ENCODE measurements around the gene STAG1.
"Not testable (repeated sequence)": the region's sequence is repeated elsewhere in the genome, so short reads cannot be mapped to it uniquely, and the experiment has no call there.

STAG1 gene

DNA sequence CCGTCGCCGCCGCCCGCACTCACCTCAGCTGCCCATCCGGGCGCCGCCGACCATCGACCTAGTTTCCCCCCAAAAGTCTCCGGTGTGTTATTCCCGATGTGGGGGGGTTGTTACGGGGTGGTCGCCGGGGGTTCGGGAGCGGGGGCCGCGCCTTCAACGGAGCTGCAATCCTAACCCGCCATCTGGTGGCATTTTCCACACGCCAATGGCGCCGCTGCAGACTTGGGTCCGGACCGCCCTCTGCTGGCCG, at the start of gene STAG1:
STAG1 (minus strand) TSS at position 207 of the 250 bp plus-strand sequence. CDS start 121,480 bp downstream, outside the sequence.
- no peak for DNase-seq

DNA sequence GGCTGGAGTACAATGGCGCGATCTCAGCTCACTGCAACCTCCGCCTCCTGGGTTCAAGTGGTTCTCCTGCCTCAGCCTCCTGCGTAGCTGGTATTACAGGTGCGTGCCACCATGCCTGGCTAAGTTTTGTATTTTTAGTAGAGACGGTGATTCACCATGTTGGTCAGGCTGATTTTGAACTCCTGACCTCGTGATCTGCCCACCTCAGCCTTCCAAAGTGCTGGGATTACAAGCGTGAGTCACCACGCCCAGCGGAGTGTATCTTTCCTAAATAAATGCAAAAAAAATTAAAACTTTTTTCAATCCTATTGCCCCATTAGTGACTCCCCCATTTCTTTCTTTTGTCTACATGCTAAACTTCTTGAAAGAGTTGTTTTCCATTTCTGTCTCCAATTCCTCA, 49.0 kb upstream of the STAG1 start:
- not testable (repeated sequence) for DNase-seq

DNA sequence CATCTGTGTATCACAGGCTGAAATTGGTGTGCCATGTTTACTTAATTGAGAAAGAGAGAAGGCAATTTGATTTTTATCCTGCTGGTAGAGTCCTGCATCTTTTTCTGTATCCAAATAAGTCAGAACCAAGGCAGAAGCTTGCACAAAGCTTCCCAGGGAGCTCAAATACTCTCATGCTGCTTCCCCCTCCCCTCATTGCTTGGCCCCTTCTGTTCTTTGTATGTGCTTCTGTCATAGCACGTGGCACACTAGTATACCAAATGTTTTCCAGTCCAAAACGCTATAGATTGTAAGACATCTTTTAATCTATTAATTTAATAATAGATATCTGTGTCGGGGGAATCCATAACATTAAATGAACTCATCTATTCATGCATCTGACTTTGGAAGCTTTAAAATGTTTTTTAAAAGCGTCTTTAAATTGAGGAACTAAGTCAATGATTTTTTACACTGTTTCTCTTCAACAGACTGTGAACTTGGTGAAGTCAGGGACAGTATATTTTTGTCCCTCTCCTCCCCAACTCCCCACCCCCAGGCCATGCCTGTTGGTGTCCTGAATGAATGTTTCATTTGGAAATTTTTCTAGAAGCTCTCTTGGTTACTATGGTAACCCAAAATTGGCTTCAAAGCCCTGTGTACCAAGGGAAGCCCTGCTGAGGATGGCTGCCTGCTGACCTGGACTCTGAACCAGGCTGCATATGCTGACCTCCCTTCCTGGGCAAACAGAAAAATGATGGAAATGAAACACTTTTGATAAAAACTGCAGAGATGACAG, 40.6 kb upstream of the STAG1 start:
- no peak for DNase-seq

DNA sequence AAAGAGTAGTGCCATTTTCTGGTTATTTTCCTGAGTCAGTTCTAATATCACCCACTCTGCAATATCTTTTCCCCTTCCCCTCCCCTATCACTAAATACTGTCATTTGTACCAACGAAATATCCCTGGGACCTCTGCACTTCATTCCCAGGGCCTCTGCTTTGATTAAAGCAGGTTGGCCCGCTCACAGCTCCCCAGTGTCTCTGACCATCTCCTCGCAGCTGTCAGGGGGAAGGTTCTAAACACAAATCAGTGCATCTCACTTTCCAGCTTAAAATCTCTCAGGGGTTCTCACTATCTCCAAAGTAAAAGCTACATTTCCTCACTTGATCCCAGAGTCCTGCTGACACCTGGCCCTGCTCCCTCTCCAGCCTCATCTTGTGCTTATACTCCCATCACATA, 38.6 kb upstream of the STAG1 start:
- DNase-seq = no peak

DNA sequence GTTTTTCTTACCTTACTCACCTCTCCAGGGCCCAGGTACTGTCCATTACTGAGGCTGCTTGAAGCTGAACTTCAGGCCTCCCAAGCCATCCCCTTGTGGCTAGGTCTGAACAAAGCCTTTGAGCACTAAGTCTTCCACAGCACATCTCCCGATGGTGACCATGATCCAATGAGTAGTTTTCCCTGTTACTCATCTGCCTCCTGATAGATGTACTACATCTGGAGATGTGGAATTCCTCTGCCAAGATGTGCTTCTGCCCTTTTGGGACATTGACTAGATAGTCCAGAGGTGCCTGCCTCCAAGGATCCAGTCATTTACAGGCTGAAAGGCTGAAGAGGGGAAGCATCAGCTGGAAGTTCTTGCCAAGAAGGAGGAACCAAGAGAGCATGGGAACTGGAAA, 37.8 kb upstream of the STAG1 start:
- DNase-seq = no peak

DNA sequence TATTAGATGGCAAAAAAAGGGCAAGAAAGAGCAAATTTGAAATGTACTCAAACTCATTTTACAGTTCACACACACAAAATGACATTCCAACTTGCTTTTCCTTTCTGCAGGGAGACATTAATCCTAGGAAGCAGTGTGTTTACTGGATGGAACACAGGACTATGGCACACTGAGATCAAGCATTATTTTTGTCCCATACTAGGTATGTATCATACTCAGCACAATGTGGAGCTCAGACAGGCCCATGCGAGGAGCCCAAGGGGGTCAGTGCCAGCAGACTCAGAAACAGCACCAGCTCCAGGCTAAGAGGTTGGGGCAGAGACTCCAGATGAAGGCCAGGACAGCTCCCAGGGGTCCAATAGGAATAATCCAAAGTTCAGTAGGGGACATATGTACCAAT, 36.0 kb upstream of the STAG1 start:
- DNase-seq = no peak

DNA sequence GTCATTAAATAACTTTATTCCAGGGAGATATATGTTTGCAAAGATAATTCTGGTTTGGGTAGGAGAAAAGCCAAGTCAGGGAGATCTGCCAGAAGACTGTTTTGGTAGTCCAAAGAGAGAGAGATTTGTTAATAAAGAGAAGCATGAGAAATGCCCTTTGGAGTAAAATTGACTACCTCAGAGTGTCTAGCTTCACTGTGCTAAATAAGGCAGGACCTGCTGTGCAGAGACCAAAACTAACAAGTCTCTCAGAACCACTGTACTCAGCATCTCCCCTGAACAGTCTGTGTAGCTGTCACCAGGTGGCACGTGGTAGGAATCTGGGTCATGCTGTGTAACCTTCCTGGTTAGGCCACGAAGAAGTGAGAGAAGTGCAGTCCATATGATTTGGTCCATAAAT, 35.2 kb upstream of the STAG1 start:
- DNase-seq = peak; percentile 10

DNA sequence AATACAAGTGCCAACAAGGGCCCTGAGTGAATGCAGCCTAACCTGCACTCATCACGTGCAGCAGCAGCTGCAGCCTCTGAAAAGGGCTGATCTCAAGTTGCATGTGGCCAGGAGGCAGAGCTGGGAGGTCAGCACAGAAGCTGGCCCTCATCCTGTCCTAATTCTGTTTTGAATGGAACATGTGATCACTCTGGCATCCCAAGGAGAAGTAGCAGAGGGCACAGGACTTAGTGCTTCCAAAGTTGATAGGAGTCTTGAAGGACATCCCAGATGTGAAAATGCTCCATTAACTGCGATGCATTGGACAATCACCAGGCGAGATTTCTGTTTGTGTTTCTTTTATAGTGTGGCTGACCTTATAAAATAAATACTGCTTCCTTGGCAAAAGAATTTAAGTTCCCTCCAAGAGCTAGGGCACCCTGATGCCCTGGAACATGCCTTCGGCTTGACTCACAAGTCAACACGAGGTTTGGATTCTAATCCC, 31.6 kb upstream of the STAG1 start:
- DNase-seq = peak; percentile 72

DNA sequence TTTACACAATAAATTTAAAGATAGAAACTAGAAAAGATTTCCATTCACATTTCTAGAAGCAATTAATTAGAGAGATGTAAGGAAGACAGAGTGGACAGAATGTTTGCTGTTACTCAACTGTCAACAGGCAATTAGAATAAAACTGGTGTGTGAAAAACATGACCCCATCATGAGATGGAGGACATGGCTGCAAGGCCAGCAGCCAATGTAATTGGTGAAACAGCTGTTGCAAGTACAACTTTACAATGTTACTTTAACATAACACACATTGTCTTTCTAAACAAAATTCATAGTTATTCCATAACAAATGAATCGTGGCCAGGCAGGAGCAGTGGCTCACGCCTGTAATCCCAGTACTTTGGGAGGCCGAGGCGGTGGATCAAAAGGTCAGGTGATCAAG, 28.6 kb upstream of the STAG1 start:
- no peak for DNase-seq

DNA sequence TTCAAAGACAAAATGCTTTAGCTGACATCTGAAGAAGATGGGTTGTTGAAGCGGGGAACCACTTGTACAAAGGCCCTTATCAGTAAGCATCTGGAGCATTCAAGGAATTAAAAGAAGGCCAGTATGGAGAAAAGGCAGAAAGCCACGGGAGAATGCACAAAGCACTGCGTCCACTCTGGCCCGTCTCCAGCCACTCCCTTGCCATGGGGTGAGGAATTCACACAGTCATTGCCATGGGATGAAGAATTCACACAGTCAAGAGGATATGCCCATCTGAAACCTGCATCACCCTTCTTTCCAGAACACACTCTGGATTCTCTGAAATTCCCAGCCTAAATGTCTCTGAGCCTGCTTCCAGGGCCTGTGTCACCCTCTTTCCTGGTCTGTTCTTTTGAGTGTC, 26.7 kb upstream of the STAG1 start:
- DNase-seq = peak; percentile 74

DNA sequence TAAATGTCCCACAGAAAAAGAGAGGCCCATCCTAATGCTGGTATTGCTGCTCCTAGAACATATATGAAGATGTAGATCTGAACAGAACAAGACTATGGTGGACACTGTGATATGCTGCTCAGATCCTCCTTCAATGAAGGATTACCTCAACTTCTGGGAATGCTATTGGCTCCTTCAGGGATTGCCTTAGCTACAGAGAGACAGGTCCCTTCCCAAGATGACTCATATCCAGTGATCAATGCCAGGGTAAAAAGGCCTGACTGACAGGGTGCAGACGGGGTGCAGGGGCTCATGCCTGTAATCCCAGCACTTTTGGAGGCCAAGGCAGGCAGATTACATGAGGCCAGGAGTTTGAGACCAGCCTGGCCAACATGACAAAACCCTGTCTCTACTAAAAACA, 20.5 kb upstream of the STAG1 start:
- peak; percentile 69 for DNase-seq

DNA sequence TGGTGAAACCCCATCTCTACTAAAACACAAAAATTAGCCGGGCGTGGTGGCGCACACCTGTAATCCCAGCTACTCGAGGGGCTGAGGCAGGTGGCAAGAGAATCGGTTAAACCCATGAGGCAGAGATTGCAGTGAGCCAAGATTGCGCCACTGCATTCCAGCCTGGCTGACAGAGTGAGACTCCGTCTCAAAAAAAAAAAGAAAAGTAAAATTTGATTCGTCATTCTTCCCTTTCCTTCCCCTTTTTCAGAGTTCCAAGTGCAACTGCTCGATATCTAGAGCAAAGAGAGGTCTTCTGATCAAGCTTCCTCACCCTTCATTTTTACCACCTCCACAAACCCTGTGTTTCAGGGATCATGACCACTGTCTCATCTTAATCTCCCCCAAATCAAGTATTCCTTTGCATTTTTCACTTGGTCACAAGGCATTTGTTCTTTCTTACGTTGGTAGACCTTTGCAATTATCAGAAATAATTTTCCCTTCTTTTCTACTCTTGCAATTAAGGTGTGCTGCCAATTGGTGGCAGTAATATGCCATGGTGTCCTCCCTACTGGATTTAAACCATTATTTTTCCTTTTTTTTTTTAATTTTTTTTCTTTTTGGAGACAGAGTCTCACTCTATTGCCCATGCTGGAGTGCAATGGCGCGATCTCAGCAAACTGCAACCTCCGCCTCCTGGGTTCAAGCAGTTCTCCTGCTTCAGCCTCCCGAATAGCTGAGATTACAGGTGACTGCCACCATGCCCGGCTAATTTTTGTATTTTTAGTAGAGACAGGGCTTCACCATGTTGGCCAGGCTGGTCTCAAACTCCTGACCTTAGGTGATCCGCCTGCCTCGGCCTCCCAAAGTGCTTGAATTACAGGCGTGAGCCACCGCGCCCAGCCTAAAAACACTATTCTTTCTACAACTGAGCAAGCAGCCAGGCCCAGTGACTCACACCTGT, 6.3 kb upstream of the STAG1 start:
- DNase-seq = peak; percentile 11

DNA sequence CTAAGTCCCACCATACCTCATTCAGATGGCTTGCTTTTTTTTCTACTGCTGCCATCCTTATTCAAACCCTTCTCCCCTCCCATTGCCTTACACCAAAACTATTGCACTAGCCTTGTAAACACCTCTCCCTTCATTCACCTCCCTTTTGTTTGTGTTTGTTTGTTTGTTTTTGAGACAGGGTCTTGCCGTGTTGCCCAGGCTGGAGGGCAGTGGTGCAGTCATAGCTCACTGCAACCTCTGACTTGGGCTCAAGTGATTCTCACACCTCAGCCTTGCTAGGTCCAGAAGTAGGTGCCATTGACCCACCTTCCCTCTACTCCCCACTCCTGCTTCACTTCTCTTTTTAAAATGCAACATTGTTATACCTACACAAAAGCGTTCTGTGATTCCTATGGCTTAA, 3.0 kb upstream of the STAG1 start:
- DNase-seq = no peak

DNA sequence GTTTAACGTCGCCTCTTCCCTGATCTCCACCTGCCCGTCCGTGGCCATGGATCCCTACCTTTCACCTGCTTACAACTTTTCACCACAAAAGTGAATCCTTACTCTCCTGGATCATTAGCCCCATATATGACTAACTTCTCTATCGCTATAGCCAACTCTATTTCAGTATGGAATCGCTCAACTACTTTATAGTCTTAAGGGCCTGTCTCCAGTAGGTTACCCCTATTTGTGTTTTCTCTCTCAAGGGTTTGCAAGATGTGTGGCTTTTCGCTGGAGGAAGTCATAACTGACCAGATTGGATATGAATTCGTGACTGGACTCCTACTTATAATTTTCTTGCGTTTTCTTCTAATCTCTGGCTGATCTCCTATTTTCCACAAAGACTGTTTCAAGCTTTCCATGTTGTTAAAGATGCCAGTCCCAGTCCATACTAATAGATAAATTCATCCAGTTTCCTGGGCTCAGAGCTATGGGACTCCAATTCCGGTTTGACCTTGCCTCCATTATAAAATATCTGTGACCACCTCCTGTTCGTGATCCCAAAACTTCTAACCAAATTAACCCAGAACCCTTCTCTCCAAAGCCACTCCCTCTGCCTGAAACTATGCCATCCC, 1.3 kb upstream of the STAG1 start:
- DNase-seq = peak; percentile 16

DNA sequence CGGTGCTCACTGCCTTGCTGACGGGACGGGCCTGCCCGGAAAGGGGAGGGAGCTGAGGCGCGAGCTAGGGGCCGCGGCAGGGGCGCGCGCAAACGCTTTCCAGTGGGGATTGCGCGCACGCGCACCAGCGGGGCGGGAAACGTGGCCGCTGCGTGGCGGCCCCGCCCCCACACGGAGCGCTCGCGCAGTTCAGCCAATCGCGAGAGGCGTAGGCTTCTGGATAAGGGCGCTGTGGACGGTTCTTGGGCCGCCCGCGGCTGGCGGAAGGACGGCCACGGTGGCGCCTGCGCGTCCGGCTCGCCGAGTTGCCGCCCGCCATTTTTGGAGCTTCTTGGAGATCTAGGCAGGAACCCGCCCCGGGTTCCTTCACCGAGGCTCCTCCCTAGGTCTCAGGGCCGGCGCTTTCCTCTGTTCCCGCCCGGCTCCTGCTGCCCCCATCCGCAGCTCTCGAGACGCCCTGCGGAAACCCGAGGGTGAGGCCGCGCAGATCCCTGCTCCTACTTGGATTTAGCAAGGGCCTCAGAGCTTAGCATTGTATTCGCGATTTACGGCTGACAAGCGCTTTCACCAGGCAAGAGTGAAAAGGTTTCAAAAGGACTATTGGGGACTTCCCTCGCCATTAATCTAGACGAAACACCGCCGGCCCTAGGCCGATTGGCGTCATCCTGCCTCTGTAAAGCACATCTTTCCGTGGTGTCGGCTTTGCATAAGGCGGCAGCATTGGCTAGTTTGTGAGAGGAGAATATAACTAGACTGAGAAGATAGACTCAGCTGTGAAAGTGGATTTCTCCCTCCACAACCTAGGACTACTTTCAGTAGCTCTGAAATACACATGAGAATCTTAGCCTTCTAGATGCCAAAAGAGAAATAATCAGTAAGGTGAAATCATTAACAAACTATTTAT, 496 bp upstream of the STAG1 start:
- DNase-seq = peak; percentile 98

DNA sequence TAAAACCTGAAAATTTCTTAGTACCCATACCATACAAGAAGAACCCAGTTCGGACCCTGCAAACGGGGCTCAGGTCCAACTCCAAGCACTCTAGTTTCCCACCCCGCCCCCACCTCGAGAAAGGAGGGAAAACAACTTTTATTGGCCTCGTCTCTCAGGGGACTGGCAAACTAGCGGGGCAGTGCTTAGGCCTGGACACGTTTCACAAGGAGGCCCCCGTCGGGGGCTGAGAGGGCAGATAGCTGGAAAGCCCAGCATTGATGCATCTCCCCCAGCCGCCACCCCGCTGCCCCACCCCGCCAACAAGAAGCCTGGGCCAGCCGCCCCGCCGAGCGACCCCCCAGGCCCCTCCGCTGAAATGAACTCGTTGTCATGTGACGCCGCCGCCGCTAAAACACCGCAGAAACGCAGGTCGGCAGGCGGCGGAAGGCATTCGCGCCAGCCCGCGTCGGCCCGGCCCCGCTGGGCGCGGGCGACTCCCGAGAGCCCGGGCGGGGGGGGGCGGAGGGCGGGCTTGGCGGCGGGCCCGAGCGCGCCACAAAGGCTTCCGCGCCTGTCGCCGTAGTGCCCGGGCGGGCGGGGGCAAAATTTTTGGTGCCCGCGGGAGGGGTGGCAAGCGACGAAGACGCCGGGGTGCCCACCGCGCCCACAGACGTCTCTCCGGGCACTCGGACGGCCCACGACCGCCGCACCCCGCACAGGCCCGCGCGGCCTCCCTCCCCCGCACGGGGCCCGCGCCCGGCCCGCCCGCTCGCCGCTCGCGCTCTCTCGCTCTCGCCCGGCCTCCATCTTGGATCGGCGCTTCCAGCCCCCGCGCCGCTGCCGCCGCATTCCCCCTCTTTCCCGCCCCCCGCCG, 634 bp downstream of the STAG1 start:
- DNase-seq = peak; percentile 83

DNA sequence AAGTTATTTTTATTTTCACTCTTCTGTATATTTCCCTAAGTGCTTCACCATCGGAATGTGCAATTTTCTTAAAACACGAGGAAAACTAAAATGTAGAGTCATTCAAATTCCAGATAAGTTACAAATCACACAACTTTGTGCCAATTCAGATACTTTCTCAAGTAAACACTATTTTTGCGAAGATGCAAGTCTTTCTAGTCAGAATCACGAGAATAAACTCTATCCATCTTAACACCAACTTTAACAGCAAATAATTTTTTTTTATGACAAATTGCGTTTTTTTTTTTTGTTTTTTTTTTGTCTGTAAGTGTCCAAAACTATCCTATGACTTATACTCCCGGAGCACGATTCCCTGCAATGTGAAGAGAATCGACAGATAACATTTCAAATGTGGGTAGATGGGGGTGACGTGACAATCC, 1.3 kb downstream of the STAG1 start:
- DNase-seq = peak; percentile 64

DNA sequence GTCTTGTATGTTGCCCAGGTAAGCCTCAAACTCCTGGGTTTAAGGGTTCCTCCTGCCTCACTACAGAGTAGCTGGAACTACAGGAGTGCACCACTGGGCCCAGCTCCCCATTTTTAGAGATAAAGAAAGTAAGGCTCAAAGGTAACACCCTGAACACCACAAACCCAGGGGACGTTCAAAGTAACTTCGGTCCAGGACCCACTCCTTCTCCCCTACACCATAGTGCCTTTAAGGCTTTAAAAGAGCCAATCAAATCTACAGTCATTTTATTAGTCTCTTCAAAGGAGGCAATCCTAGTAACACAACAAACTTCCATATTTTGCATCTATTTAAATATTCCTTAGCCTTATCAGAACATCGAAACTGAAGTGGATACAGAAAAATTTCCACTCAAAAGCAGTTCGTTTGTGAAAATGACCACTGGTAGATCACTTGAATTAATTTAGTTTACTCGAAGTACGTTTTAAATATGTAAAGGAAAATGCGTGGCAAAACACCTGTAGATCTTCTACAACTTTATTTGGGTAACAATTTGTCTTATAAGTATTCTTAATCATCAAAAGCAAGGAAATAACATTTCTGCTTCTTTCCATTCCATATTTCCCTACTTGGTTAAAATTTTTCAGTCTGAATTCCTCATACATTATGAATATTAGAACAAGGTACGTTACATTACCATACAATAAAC, 1.8 kb downstream of the STAG1 start:
- DNase-seq = peak; percentile 29

DNA sequence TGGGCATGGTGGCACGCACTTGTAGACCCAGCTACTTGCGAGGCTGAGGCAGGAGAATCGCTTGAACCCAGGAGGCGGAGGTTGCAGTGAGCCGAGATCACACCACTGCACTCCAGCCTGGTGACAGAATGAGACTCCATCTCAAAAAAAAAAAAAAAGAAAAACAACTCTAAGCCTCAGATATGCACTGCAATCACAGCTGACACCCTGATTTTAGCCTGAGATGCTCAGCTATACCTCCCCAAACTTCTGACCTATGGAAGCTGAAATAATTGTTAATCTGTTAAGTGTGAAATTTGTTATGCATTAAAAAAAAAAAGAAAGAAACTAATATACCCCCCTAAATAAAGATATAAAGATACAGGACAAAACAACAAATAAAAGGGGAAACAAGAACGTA, 2.6 kb downstream of the STAG1 start:
- not testable (repeated sequence) for DNase-seq

DNA sequence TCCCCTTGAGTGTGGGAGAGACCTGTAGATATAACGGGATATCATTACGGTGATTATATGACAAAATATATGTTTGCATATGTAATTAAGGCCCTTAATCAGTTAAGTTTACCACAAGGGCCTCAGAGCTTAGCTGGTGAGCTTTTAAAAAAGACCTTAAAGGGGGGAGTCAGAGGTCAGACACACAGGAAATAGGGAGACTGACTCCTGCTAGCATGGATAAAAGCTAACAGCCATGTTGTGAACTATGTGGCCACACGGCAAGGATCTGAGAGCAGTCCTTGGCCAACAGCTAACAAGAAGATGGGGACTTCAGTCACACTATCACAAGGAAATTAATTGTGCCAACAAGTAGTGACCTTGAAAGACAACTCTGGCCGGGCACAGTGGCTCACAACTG, 3.1 kb downstream of the STAG1 start:
- DNase-seq = no peak

DNA sequence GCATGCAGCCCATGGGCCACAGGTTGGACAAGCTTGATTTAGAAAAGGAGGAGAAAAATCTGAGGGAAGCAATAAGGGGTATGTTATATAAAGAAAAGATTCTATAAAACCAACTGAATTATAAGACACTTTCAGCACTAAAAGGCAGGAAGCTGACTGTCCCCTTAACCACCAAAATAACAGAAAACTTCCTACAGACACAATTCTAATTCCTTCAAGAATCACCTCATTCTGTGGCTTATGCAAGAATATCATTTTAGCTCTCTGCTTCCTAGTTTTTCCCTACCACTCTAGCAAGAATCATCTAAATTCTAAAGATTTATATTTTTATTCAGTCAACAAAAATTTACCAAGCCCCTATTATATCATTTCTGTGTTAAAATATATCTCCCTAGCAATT, 6.3 kb downstream of the STAG1 start:
- no peak for DNase-seq
